Glomerular endothelial cell (primary cell): ENCODE results near the gene MDH2. TPM values are rescaled to one million over a fixed set of nuclear protein-coding genes. Genes with fewer than 3 reads are reported as not detected.
"Not testable (repeated sequence)": the region's sequence is repeated elsewhere in the genome, so short reads cannot be mapped to it uniquely, and the experiment has no call there.

Source experiments
- DNase-seq: peaks from one replicate; pipeline ENCODE4 v3.0.0-alpha.2; 2011; ENCODE audit warnings: low read depth, low spot score; ENCODE audit errors: extremely low read depth
- total RNA-seq: library from RNA; depleted of rRNA; stranded (reverse); fragments of >200 nt; gene quantifications from 2 replicates; pipeline ENCODE4 v1.2.3, GENCODE V29; 2015

The MDH2 gene
- total RNA-seq, 1 donor from 2014 or later: 110 TPM

GRCh38 chr7:76047305-76047810 is 548 bp upstream of the MDH2 start:
- no peak for DNase-seq

GRCh38 chr7:76048668-76048988 is 722 bp downstream of the MDH2 start:
- no peak for DNase-seq

GRCh38 chr7:76049295-76049694 is 1.4 kb downstream of the MDH2 start:
- DNase-seq: no peak

- DNase-seq: no peak
Measured at GRCh38 chr7:76050545-76050944, 2.6 kb downstream of the MDH2 start.

GRCh38 chr7:76051840-76052239 is 3.9 kb downstream of the MDH2 start:
- DNase-seq: no peak

- DNase-seq: not testable (repeated sequence)
Measured at GRCh38 chr7:76052681-76053080, 4.8 kb downstream of the MDH2 start.

- no peak for DNase-seq
Measured at GRCh38 chr7:76053461-76053860, 5.6 kb downstream of the MDH2 start.

GRCh38 chr7:76054123-76055120 is 6.5 kb downstream of the MDH2 start:
- no peak for DNase-seq

GRCh38 chr7:76056241-76056640 is 8.3 kb downstream of the MDH2 start:
- DNase-seq: no peak

GRCh38 chr7:76057103-76057812 is 9.4 kb downstream of the MDH2 start:
- DNase-seq: no peak

- no peak for DNase-seq
Measured at GRCh38 chr7:76057813-76058145, 9.9 kb downstream of the MDH2 start.

GRCh38 chr7:76058745-76059144 is 10.8 kb downstream of the MDH2 start:
- DNase-seq: not testable (repeated sequence)

- DNase-seq: no peak
Measured at GRCh38 chr7:76060842-76061241, 12.9 kb downstream of the MDH2 start.

GRCh38 chr7:76062254-76062653 is 14.3 kb downstream of the MDH2 start:
- no peak for DNase-seq

- DNase-seq: no peak
Measured at GRCh38 chr7:76063114-76063513, 15.2 kb downstream of the MDH2 start.

GRCh38 chr7:76063525-76063924 is 15.6 kb downstream of the MDH2 start:
- no peak for DNase-seq

- DNase-seq: no peak
Measured at GRCh38 chr7:76064208-76064970, 16.5 kb downstream of the MDH2 start.

- no peak for DNase-seq
Measured at GRCh38 chr7:76065016-76065612, 17.2 kb downstream of the MDH2 start.

GRCh38 chr7:76066716-76067503 is 19.0 kb downstream of the MDH2 start:
- DNase-seq: no peak

- DNase-seq: no peak
Measured at GRCh38 chr7:76069238-76069638, 21.3 kb downstream of the MDH2 start.
